ENCODE results near the gene ERICH3. TPM values are rescaled to one million over a fixed set of nuclear protein-coding genes. Genes with fewer than 3 reads are reported as not detected.

The ERICH3 gene
- total and polyA plus RNA-seq, 9 donors = 0.05 to 10.9 (median 0.48) TPM

DNA sequence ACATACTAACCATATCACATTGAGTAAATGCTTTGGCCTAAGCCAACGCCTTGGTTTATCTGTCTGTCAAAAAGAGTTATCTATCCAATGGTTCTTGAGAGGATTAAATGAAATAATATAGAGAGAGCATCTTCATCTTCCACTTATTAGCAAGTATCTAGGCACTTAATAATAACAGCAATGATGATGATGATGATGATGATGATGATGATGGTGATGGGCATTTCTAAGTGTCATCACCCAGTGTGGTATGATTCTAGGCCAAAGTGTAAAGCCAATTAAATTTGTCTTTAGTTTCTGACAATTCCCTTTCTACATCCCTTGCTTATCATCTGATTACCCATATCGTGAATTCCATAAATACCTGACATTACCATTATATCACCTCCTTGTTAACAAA lies 95.5 kb downstream of the ERICH3 start:
- Histone ChIP-seq H3K27me3 (no peaks in the 10 kb centered on the region), H3K4me3 (no peak overlapping the region), H3K27ac (no peak overlapping the region), H3K4me1 (ENCODE audit: insufficient read depth) (no peaks in the 10 kb centered on the region), H3K36me3 (no peaks in the 10 kb centered on the region), H3K9me3 (no peaks in the 10 kb centered on the region)
- 76 to 80% (median 77%) methylated on average over 2 of the region's 2 CpGs for WGBS, 3 donors
- intact Hi-C loops (cut with DNase I) = no loop called here
- TF ChIP-seq EP300 (IDR thresholded peaks at IDR 0.05) = no peak
- TF ChIP-seq CTCF (IDR thresholded peaks at IDR 0.05) = no peak
- TF ChIP-seq POLR2A (IDR thresholded peaks at IDR 0.05) = no peak
- no peak for DNase-seq

DNA sequence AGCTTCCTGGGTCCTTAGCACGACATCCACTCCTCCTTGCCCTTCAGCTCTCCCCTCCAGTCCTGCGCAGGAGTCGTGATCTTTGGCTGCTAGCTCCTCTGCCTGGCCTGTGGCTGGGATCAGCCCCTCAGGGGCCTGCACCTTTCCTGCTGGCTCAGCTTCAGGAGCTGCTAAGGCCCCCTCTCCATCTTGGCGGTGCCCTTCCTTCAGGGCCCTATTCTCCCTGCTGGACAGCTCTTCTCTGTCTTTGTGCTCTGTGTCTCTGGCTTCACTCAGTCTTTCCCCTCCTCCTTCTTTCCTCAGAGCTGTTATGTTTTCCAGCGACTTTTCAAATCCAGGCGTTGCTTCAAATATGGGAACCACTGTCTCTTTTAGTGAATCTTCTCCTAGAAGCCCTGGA lies 101.7 kb downstream of the ERICH3 start:
- TF ChIP-seq POLR2A (IDR thresholded peaks at IDR 0.05) = no peak
- TF ChIP-seq CTCF (IDR thresholded peaks at IDR 0.05) = no peak
- TF ChIP-seq EP300 (IDR thresholded peaks at IDR 0.05) = no peak
- 70 to 85% (median 82%) methylated on average over 6 of the region's 6 CpGs for WGBS, 3 donors
- no peaks in the 10 kb centered on the region for H3K27me3 ChIP-seq

DNA sequence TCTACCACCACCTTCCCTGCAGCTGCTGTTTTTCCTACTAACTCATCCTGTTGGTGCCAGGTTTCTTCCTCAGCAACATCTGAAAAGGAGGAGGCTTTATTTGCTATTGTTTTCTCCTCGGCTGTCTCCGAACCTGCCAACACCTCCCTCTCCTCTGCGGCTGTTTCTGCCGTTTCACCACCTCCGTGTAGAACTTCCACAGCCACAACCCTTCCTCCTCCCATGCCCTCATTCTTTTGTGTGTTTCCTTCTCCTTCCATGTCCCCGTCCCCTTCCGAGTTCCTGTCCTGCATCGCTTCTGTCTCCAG lies 102.1 kb downstream of the ERICH3 start:
- intact Hi-C loops (cut with DNase I) = no loop called here
- Histone ChIP-seq H3K36me3 (no peaks in the 10 kb centered on the region), H3K4me1 (ENCODE audit: insufficient read depth) (peaks cover 1% of the 10 kb centered on the region), H3K27me3 (no peaks in the 10 kb centered on the region), H3K4me3 (no peak overlapping the region), H3K27ac (no peak overlapping the region), H3K9me3 (no peaks in the 10 kb centered on the region)
- WGBS, 3 donors = 68 to 77% (median 71%) methylated on average over 8 of the region's 8 CpGs
- TF ChIP-seq CTCF (IDR thresholded peaks at IDR 0.05) = no peak
- no peak for TF ChIP-seq EP300 (IDR thresholded peaks at IDR 0.05)
- no peak for TF ChIP-seq POLR2A (IDR thresholded peaks at IDR 0.05)
- no peak for DNase-seq

More for the DNA sequence above, 101.7 kb downstream of the ERICH3 start:
- no peak overlapping the region for H3K27ac ChIP-seq
- H3K4me1 ChIP-seq (ENCODE audit: insufficient read depth) = no peaks in the 10 kb centered on the region
- no peaks in the 10 kb centered on the region for H3K36me3 ChIP-seq
- DNase-seq = no peak
- no peak overlapping the region for H3K4me3 ChIP-seq
- intact Hi-C loops (cut with DNase I) = no loop called here
- no peaks in the 10 kb centered on the region for H3K9me3 ChIP-seq

DNA sequence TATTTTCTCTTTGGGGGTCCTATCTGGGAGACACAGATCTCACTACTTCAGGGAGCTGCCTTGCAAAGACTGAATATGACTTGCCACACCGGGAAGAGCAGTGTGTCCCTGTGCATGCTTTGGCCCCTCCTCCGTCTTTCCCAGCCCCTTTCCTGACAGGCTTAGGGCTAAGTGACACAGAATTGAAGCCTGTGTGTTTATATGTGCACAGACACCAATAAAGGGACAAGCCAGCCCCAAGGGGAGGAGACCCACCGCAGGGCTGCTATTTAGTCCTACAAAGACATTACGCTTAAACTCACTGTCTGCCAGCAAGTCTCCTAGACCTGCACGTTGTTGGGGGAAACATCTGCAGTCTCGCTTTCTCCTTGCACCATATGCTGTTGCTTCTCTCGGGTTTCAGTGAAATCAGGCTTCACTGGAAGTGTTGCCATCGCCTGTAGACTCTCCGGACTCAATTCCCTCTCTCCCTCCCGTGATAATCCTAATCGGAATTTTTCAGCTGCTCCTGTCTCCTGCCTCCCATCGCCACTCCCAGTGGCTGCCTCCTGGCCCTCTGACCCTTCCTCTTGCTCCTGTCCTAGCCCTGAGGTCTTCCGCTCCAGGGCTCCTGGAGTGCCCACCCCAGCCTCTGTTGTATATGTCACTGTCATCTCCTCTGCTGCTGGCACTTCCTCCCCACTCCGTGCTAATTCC lies 102.6 kb downstream of the ERICH3 start:
- H3K9me3 ChIP-seq = no peaks in the 10 kb centered on the region

More for the DNA sequence above, 102.6 kb downstream of the ERICH3 start:
- no peak overlapping the region for H3K27ac ChIP-seq
- intact Hi-C loops (cut with DNase I) = no loop called here
- H3K27me3 ChIP-seq = no peaks in the 10 kb centered on the region
- H3K36me3 ChIP-seq = no peaks in the 10 kb centered on the region
- peaks cover 2% of the 10 kb centered on the region for H3K4me1 ChIP-seq (ENCODE audit: insufficient read depth)
- TF ChIP-seq EP300 (IDR thresholded peaks at IDR 0.05) (no peak), CTCF (IDR thresholded peaks at IDR 0.05) (no peak), POLR2A (IDR thresholded peaks at IDR 0.05) (no peak)
- H3K4me3 ChIP-seq = no peak overlapping the region
- no peak for DNase-seq
- 66 to 70% (median 70%) methylated on average over 14 of the region's 14 CpGs for WGBS, 3 donors

All from ovary (tissue), 9 donors.